GM19193 (cell line): ENCODE results near the gene TOP3A.

Source experiments
- POLR2A ChIP-seq: IDR thresholded peaks from 4 replicates; pipeline ENCODE4 v1.6.1; 2011; ENCODE audit not compliant: insufficient read depth, insufficient read length; ENCODE audit errors: extremely low read depth

Gene TOP3A

DNA sequence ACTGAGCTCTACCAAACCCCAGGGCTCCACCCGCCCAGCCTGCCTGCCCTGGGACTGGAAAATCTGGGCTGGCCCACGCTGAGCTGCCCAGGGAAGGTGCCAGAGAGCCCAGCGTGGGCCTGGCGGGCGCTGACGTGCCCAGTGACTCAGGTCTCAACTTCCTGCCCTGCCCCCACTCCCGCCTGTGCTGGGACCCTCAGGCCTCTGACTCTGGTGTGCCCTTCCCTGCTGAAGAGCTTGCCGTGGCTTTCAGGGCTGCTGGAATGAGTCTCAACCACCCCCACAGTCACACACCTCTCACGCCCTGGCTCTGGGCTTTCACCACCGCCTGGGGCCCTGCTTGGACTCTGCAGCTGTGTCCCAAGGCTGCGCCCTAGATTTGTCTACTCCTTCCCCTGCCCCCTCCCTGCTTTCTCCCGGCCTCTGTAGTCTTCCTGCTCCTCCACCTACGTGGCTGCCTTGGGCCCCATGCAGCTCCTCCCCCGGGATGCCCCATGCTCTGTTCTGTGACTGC lies 79.0 kb downstream of the TOP3A start:
- no peak for TF ChIP-seq POLR2A

DNA sequence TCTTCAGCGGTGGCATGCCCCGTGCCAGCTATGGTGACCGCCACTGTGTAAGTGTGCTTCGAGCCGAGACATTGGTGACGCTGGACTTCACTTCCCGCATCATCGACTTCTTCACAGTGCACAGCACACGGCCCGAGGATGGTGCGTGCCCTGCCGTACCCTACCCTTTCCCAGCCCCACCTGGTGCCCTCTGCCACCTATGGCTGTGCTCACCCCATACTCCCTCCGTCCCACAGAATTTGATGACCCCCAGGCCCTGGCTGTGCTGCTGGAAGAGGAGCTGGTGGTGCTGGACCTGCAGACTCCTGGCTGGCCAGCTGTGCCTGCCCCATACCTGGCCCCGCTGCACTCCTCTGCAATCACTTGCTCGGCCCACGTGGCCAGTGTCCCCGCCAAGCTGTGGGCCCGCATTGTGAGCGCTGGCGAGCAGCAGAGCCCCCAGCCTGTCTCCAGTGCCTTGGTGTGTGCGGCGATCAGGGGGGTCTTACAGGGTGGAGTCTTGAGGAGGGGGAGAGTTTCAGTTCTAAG lies 79.9 kb downstream of the TOP3A start:
- TF ChIP-seq POLR2A, result no peak

DNA sequence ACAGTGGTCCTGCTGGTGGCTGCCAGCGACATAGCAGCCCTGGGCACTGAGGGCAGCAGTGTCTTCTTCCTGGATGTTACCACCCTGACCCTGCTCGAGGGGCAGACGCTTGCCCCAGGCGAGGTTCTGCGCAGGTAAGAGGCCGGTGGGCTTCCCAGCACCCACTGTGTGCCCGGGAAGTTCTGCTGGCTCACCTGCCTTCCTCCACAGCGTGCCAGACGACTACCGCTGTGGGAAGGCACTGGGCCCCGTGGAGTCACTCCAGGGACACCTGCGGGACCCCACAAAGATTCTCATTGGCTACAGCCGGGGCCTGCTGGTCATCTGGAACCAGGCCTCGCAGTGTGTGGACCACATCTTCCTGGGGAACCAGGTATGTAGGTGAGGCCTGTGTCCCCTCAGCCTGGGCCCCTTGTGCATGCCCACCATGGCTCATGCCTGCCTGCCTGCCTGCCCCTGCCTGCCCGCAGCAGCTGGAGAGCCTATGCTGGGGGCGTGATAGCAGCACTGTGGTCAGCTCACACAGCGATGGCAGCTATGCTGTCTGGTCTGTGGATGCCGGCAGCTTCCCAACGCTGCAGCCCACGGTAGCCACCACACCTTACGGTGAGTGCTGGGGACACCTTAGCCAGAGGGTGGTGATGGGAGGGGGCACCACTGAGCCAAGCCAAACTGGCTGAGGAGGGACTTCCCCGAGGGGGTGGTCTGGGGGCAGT lies 80.8 kb downstream of the TOP3A start:
- no peak for TF ChIP-seq POLR2A

DNA sequence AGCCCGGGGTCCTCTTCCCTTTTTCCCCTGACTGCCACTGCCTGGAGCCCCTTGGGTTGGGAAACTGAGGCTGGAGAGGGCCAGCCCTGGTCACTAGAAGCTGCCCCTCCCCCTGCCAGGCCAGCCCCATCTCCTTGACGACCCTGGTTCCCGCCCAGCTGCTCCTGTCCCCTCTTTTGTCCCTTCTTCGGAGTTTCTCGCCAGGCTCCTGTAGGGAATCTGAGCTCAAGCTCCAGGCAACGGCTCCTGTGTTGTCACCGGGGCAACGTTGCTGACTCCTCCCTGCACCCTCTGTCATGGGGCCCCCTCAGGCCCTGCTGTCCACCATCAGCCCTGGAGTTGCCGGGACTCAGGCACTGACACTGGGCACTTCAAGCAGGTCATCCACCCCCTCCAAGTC lies 83.6 kb downstream of the TOP3A start:
- TF ChIP-seq POLR2A, result no peak

DNA sequence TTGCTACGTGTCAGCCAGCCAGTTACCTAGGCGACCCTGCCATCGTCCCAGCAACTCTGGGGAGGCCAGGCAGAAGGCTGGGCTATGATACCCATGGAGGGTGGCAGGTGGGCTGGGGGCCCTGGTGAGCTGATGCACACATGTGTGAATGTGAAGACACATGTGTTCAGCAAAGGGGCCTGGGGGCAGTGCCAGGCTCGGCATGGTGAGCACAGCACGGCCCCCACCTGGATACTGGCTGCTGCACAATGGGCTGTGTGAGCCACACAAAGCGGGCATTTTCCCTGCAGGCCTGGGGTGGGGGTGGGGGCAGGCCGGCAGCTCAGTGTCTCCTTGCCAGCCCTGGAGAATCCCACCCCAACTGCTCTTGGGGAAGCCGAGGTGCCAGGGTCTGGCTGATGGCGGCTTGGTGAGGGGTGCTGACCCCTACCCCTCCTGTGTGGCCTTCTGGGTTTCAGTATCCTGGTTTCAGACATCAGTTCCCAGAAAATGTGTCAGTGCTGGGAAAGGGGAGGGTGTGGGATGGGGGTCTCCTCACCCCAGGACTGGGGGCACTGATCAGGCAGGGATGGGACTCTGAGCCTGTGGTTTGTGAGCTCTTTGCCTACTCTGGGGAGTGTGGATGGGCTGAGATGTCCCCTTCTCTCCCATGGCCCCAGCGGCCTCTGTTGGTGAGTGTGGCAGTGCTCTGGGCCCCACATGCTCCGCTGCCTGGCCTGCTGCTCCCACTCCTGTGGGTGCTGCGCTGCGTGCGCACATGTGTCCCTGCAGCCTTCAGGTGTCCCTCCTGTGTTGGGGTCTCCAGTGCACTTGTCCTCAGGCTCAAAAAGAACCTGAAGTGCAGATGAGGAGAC lies 84.3 kb downstream of the TOP3A start:
- TF ChIP-seq POLR2A, result no peak

DNA sequence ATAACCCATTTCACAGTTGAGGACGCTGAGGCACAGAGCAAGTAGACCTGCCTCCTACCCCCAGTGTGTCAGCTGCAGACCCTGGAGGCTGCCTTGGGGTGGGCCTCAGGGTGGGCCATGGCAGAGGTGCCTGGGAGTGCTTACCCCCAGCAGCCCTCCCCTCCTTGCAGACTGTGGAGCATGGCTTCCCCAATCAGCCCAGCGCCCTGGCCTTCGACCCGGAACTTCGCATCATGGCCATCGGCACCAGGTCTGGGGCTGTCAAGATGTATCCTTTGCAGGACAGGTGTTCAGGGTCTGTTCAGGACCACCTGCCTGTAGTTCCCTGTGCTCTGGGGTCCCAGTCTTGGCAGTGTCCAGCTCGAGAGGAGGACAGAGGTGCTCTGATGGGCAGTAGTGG lies 85.0 kb downstream of the TOP3A start:
- TF ChIP-seq POLR2A, result no peak

DNA sequence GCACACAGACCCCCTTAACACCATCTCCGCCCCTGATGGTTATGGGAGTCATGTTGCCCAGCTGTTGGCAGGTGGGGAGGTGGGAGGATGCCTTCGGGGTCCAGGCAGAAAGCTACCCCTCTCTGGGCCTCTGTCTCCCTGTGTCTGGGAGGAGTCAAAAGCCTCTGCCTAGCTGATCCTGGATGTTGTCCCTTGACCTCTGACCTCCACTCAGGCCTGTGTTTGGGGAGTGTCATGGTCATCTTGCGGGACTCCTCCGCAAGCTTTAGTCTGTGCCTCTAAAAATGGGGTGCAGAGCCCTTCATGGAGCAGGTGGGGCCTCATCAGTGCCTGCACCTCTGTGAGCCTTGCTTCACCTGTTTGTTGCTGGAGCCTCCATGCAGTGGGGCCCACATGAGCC lies 85.5 kb downstream of the TOP3A start:
- no peak for TF ChIP-seq POLR2A

DNA sequence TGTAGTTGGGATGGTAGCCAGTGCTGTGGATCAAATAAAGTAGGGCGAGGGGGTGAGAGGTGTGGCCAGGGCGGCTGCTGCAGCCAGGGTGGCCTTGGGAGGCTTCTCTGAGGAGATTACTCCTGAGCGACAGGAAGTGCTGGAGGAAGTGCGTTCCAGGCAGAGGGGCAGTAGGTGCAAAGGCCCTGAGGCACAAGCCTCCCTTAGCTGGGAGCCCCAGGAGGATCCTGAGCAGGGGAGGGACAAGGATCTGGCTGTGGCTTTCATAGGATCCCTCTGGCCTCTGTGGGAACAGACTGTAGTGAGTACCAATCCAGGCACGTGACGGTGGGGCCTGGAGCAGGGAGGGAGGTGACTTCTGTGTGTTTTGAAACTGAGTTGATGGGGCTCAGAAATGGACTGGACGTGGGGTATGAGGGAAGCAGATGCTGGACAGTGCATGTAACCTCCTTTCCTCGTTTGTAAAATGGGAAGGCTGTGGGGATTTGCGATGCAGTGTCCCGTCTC lies 86.6 kb downstream of the TOP3A start:
- TF ChIP-seq POLR2A, result no peak

DNA sequence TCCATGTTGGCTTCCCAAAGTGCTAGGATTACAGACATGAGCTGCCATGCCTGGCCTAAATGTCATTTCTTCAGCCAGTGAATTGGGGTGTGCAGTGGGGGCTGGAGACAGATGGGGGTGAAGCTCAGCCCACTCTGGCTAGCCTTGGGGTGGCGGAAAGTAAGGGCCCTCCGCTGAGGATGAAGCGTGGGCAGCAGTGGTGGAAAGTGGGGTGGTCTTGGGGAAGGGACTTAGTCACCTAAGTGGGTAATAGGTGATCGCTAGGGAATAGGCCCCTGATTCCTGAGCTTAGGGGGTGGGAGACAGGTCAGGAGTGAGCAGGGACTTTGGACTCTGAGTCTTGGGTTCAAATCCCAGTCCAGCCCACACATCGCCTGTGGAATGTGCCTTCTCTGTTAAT lies 87.2 kb downstream of the TOP3A start:
- no peak for TF ChIP-seq POLR2A

DNA sequence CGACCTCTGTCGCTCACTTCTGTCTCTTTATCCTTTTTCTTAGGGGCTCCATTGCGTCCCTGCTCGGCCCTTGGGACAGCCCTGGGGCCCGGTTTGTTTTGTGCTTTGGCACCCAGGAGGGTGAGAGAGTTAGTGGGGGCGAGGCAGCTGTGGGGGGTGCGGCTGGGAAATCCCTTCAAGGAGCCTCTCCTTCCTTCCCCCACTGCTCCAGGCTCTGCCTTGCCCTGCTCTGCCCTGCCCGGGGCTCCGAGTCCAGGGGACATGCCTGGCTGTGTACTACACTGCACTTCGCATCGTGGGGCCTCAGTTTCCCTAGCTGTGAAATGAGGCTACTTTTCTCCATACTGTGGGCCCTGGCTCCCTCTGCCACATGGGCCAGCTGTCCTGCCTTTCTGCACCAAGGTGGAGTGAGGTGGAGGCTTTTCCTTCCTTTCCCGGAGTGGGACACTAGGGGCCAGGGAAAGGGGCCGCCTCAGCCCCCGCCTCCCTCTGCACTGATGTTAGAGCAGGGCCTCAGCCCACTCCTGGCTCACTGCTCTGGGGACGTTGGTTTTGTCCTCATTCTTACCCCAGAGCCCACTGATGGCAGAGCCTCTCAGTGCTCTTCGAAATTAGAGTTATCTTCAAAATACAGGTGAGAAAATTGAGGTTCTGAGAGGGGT lies 88.4 kb downstream of the TOP3A start:
- TF ChIP-seq POLR2A, result no peak

DNA sequence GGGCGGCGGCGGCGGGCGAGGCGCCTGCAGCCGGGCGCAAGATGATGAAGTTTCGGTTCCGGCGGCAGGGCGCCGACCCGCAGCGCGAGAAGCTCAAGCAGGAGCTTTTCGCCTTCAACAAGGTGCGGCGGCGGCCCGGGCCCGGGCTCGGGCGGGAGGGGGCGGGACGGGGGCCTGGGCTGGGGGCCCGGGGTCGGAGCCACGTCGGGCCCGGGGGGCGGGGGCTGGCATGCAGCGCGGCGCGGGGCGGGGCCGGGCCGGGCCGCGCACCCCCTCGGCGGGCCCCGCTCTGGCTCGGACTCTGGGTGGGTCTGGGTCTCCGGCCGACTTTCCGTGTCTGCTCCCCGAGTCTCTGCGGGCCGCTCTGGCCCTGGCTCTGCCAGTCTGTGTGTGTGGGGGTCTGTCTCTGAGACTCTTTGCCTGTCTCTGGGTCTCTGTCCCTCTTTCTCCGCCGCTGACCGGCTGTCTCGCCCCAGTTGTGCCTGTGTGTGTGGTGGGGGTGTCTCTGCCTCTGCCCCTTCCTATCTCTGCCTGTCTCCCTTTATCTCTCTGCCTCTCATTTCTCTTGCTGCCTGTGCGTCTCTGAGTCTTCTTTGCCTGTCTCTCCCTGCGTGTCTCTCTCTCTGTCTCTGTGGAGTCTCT lies 89.0 kb downstream of the TOP3A start:
- TF ChIP-seq POLR2A, result no peak

DNA sequence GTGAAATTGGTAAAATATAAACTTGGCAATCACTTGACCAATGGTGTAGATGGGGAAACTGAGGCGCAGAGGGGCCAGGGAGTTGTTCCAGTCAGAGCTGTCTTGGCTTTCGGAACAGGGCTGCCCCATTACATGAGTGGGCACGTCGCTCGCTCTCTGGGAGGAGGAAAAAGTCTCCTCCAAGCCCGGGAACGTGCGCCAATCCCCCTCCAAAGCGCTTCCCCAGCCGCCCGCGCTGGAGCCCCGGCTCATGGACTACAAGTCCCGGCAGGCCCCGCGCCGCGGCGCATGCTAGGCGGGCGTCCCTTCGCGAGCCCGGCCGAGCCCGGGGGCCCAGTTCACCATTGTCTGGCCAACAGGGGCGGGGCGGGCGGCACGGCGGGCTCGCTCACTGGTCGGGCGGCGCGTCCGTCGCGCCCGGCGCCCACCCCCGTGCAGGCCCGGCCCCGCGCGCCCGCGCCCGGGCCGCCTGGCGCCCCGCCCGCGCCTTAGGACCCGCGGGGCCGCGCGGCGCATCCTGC lies 89.6 kb downstream of the TOP3A start, which contains the start of gene LLGL1:
Gene LLGL1 (plus strand): TSS at position 515 of the 521 bp plus-strand sequence. CDS start 48 bp downstream, outside the sequence.
- no peak for TF ChIP-seq POLR2A

DNA sequence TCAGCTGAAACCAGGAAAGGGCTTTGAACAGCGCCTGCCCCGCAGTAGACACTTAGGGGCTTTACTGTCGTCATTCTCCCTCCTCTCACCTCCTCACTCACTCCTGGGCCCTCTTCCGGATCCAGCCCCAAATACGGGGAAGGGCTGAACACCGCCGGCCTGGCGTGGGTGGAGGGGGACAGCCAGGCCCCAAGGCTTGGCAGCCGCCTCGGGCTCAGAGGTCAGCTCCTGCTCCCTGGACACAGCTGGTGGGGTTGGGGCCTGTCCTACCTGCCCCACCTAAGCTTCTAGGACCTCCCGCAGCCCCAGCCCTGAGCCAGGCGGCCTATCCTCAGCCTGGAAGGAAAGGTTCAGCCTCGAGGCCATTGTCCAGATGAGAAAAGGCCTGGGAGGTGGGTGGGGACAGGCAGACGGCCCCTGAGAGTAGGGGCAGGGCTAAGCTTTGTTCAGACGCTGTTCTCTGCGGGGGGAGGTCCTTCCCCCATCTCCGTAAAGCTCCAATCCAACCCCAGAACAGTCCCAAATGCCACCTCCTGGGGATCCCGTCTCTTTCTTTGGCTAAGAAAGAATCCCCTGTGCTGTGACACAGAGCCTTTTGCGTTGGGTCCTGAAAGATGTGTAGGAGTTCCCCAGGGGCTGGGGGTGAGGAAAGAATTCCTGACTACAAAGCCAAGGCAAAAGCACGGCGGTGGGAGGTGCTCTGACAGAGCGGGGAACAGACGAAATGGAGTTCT lies 90.2 kb downstream of the TOP3A start:
- no peak for TF ChIP-seq POLR2A

DNA sequence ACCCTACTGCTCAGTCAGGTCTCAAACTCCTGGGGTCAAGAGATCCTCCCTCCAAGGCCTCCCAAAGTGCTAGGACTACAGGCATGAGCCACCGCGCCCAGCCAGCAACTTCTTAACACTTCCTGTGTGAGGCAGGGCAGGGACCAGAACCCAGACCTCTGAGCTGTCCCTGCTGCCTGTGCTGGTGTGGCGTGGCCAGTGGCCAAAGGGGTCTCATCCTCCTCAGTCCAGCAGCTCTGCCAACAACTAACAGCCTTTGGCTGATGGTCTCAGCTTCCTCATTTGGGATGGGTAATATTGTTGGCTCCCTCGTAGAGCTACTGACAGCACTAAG lies 90.8 kb downstream of the TOP3A start:
- no peak for TF ChIP-seq POLR2A
